ENCODE results near the gene FAM89A. TPM values are rescaled to one million over a fixed set of nuclear protein-coding genes. Genes with fewer than 3 reads are reported as not detected.
"Not testable (repeated sequence)": the region's sequence is repeated elsewhere in the genome, so short reads cannot be mapped to it uniquely, and the experiment has no call there.

FAM89A gene
- total RNA-seq, 4 donors from 2014 or later: 10.3 to 20.5 (median 16.1) TPM

GRCh38 chr1:231013391-231014015 lies 26.6 kb downstream of the FAM89A start:
- Histone ChIP-seq H3K27ac (no peak overlapping the region), H3K36me3 (no peaks in the 10 kb centered on the region), H3K4me1 (no peaks in the 10 kb centered on the region), H3K9me3 (no peaks in the 10 kb centered on the region), H3K27me3 (no peaks in the 10 kb centered on the region), H3K4me3 (no peak overlapping the region)
- TF ChIP-seq POLR2A (IDR thresholded peaks at IDR 0.05): no peak
- no peak for TF ChIP-seq CTCF (IDR thresholded peaks at IDR 0.05)
- DNase-seq: no peak
- intact Hi-C loops (cut with DNase I; ENCODE audit: low total_unique reads): no loop called here

GRCh38 chr1:231011963-231012362 lies 28.1 kb downstream of the FAM89A start:
- H3K27me3 ChIP-seq: no peaks in the 10 kb centered on the region
- no peak for DNase-seq
- TF ChIP-seq POLR2A (IDR thresholded peaks at IDR 0.05) (no peak), CTCF (IDR thresholded peaks at IDR 0.05) (no peak)
- H3K27ac ChIP-seq: no peak overlapping the region
- no peaks in the 10 kb centered on the region for H3K36me3 ChIP-seq
- intact Hi-C loops (cut with DNase I; ENCODE audit: low total_unique reads): no loop called here
- H3K9me3 ChIP-seq: no peaks in the 10 kb centered on the region
- H3K4me3 ChIP-seq: no peak overlapping the region
- no peaks in the 10 kb centered on the region for H3K4me1 ChIP-seq

GRCh38 chr1:231011360-231011759 lies 28.7 kb downstream of the FAM89A start:
- H3K4me3 ChIP-seq: no peak overlapping the region
- no peak for TF ChIP-seq POLR2A (IDR thresholded peaks at IDR 0.05)
- no peak for TF ChIP-seq CTCF (IDR thresholded peaks at IDR 0.05)

GRCh38 chr1:231007535-231007934 lies 32.5 kb downstream of the FAM89A start:
- H3K27ac ChIP-seq; H3K4me3 ChIP-seq; H3K4me1 ChIP-seq; H3K36me3 ChIP-seq; H3K27me3 ChIP-seq; intact Hi-C loops (cut with DNase I; ENCODE audit: low total_unique reads); DNase-seq; H3K9me3 ChIP-seq: not testable (repeated sequence)

More at GRCh38 chr1:231011360-231011759, 28.7 kb downstream of the FAM89A start:
- H3K36me3 ChIP-seq: no peaks in the 10 kb centered on the region
- intact Hi-C loops (cut with DNase I; ENCODE audit: low total_unique reads): no loop called here
- H3K4me1 ChIP-seq: no peaks in the 10 kb centered on the region
- H3K27ac ChIP-seq: no peak overlapping the region
- H3K9me3 ChIP-seq: no peaks in the 10 kb centered on the region
- DNase-seq: no peak
- H3K27me3 ChIP-seq: no peaks in the 10 kb centered on the region

- Histone ChIP-seq H3K4me3 (no peak overlapping the region), H3K9me3 (peaks cover 0 to 9% of the 10 kb centered on the region in 2 donors), H3K27me3 (no peaks in the 10 kb centered on the region), H3K4me1 (no peaks in the 10 kb centered on the region), H3K27ac (no peak overlapping the region), H3K36me3 (no peaks in the 10 kb centered on the region)
- DNase-seq: no peak
- TF ChIP-seq POLR2A (IDR thresholded peaks at IDR 0.05) (no peak), CTCF (IDR thresholded peaks at IDR 0.05) (no peak)
- intact Hi-C loops (cut with DNase I; ENCODE audit: low total_unique reads): no loop called here
These were observed 38.2 kb downstream of the FAM89A start for GRCh38 chr1:231001892-231002291.

- no peak for TF ChIP-seq POLR2A (IDR thresholded peaks at IDR 0.05)
- no peak for TF ChIP-seq CTCF (IDR thresholded peaks at IDR 0.05)
- no peaks in the 10 kb centered on the region for H3K36me3 ChIP-seq
- H3K4me1 ChIP-seq: no peaks in the 10 kb centered on the region
- no peaks in the 10 kb centered on the region for H3K27me3 ChIP-seq
- peaks cover 0 to 9% of the 10 kb centered on the region in 2 donors for H3K9me3 ChIP-seq
- H3K27ac ChIP-seq: no peak overlapping the region
- no peak for DNase-seq
- intact Hi-C loops (cut with DNase I; ENCODE audit: low total_unique reads): no loop called here
- no peak overlapping the region for H3K4me3 ChIP-seq
These were observed 39.4 kb downstream of the FAM89A start for GRCh38 chr1:231000639-231001038.
